ENCODE results near the gene IRS2. TPM values are rescaled to one million over a fixed set of nuclear protein-coding genes. Genes with fewer than 3 reads are reported as not detected.

IRS2 gene
- total RNA-seq, 6 experiments from 2014 or later, result 8.8 to 26.0 (median 17.5) TPM

GRCh38 chr13:109755997-109756396, 30.4 kb downstream of the IRS2 start:
- no peak overlapping the region for H3K27ac ChIP-seq
- intact Hi-C loops (cut with DNase I), result no loop called here
- H3K36me3 ChIP-seq, result peaks cover 0 to 31% (median 22%) of the 10 kb centered on the region in 4 donors
- ATAC-seq (no peak), DNase-seq (no peak)
- no peaks in the 10 kb centered on the region for H3K4me1 ChIP-seq
- TF ChIP-seq CTCF (IDR thresholded peaks at IDR 0.05), result no peak
- TF ChIP-seq POLR2A (IDR thresholded peaks at IDR 0.05), result no peak
- no peaks in the 10 kb centered on the region for H3K27me3 ChIP-seq
- no peak overlapping the region for H3K4me3 ChIP-seq
- 66% methylated on average over 3 of the region's 4 CpGs for WGBS (ENCODE audit: insufficient coverage, low coverage, low lambda C conversion rate, missing lambda C conversion rate)
- no peaks in the 10 kb centered on the region for H3K9me3 ChIP-seq

GRCh38 chr13:109755551-109755950, 30.8 kb downstream of the IRS2 start:
- TF ChIP-seq CTCF (IDR thresholded peaks at IDR 0.05), result no peak
- TF ChIP-seq POLR2A (IDR thresholded peaks at IDR 0.05), result no peak
- no peak overlapping the region for H3K27ac ChIP-seq
- DNase-seq, result no peak
- ATAC-seq, result no peak
- no peaks in the 10 kb centered on the region for H3K4me1 ChIP-seq
- peaks cover 0 to 31% (median 22%) of the 10 kb centered on the region in 4 donors for H3K36me3 ChIP-seq
- H3K4me3 ChIP-seq, result no peak overlapping the region
- WGBS (ENCODE audit: insufficient coverage, low coverage, low lambda C conversion rate, missing lambda C conversion rate), result 97% methylated on average over 12 of the region's 13 CpGs
- no peaks in the 10 kb centered on the region for H3K9me3 ChIP-seq
- H3K27me3 ChIP-seq, result no peaks in the 10 kb centered on the region
- intact Hi-C loops (cut with DNase I), result no loop called here

- Histone ChIP-seq H3K4me1 (no peaks in the 10 kb centered on the region), H3K27ac (no peak overlapping the region), H3K9me3 (no peaks in the 10 kb centered on the region), H3K4me3 (no peak overlapping the region), H3K36me3 (peaks cover 0 to 31% (median 22%) of the 10 kb centered on the region in 4 donors), H3K27me3 (no peaks in the 10 kb centered on the region)
- TF ChIP-seq CTCF (IDR thresholded peaks at IDR 0.05) (no peak), POLR2A (IDR thresholded peaks at IDR 0.05) (no peak)
- intact Hi-C loops (cut with DNase I), result no loop called here
- WGBS (ENCODE audit: insufficient coverage, low coverage, low lambda C conversion rate, missing lambda C conversion rate), result 61% methylated on average over 3 of the region's 4 CpGs
- ATAC-seq, result no peak
- DNase-seq, result no peak
Measured at GRCh38 chr13:109751477-109751876, 34.9 kb downstream of the IRS2 start.

DNA sequence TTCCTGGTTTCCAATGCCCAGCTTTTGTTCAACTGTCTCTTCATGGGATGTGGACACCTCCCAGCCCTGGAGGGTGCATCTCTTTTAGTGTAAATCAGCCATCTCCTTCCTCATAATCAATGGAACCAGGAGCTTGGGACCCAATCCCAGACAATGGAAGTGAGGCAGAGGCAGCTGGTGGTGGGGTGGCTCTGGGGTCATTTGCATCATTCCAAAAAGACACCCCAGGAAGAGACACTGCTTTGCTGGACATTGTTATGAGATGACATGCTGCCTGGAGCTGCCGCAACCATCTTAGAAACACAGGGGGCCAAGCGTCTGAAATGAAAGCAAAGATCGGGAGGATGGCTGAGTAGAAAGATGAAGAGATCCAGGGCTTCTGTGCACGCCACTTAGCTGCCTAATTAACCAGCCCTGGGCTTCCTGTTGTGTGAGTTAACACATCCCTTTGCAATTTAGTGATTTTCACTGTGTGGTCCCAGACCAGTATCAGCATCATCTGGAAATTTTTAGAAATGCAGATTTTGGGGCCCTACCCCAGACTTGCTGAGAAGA, 36.1 kb downstream of the IRS2 start:
- Histone ChIP-seq H3K27ac (no peak overlapping the region), H3K4me3 (no peak overlapping the region), H3K36me3 (peaks cover 0 to 23% (median 15%) of the 10 kb centered on the region in 4 donors), H3K4me1 (no peaks in the 10 kb centered on the region), H3K27me3 (no peaks in the 10 kb centered on the region), H3K9me3 (no peaks in the 10 kb centered on the region)
- no peak for ATAC-seq
- DNase-seq, result no peak
- intact Hi-C loops (cut with DNase I), result no loop called here
- TF ChIP-seq POLR2A (IDR thresholded peaks at IDR 0.05), result no peak
- WGBS (ENCODE audit: insufficient coverage, low coverage, low lambda C conversion rate, missing lambda C conversion rate), result 96% methylated on average over 4 of the region's 4 CpGs

- DNase-seq (no peak), ATAC-seq (no peak)
- H3K27me3 ChIP-seq, result no peaks in the 10 kb centered on the region
- TF ChIP-seq CTCF (IDR thresholded peaks at IDR 0.05) (no peak), POLR2A (IDR thresholded peaks at IDR 0.05) (no peak)
- no peaks in the 10 kb centered on the region for H3K4me1 ChIP-seq
- H3K36me3 ChIP-seq, result peaks cover 0 to 13% (median 10%) of the 10 kb centered on the region in 4 donors
- intact Hi-C loops (cut with DNase I), result no loop called here
- H3K9me3 ChIP-seq, result no peaks in the 10 kb centered on the region
- WGBS (ENCODE audit: insufficient coverage, low coverage, low lambda C conversion rate, missing lambda C conversion rate), result 81% methylated on average over 5 of the region's 5 CpGs
- H3K27ac ChIP-seq, result no peak overlapping the region
- no peak overlapping the region for H3K4me3 ChIP-seq
Measured at GRCh38 chr13:109749365-109749764, 37.0 kb downstream of the IRS2 start.
